GM11168 (cell line): ENCODE measurements around the gene PFDN1.

Experiments
- in situ Hi-C: fragments of 300-500 bp; cut with MboI; formaldehyde crosslinking; loops from one replicate; pipeline ENCODE4 v1.12.0; 2022; ENCODE audit warnings: low sequenced_read_pairs; ENCODE audit not compliant: unreplicated experiment

PFDN1 gene

GRCh38 chr5:140262839-140263238 lies 40.1 kb downstream of the PFDN1 start:
- in situ Hi-C loops, result loop anchor here (5.0 kb wide), 1 partner anchor 89 kb away; no protein-coding TSS in a partner anchor

GRCh38 chr5:140262221-140262620 lies 40.7 kb downstream of the PFDN1 start:
- in situ Hi-C loops, result loop anchor here (5.0 kb wide), 1 partner anchor 90 kb away; no protein-coding TSS in a partner anchor

GRCh38 chr5:140261403-140262171 lies 41.3 kb downstream of the PFDN1 start:
- in situ Hi-C loops, result loop anchor here (5.0 kb wide), 1 partner anchor 91 kb away; no protein-coding TSS in a partner anchor

- in situ Hi-C loops, result loop anchor here (5.0 kb wide), 1 partner anchor 92 kb away; no protein-coding TSS in a partner anchor
Measured at GRCh38 chr5:140260089-140260656, 42.7 kb downstream of the PFDN1 start.

GRCh38 chr5:140259500-140259899 lies 43.4 kb downstream of the PFDN1 start:
- in situ Hi-C loops, result no loop called here

- in situ Hi-C loops, result no loop called here
Measured at GRCh38 chr5:140258873-140259272, 44.0 kb downstream of the PFDN1 start.

- in situ Hi-C loops, result no loop called here
Measured at GRCh38 chr5:140258016-140258415, 44.9 kb downstream of the PFDN1 start.

GRCh38 chr5:140256726-140257125 lies 46.2 kb downstream of the PFDN1 start:
- in situ Hi-C loops, result no loop called here

- in situ Hi-C loops, result no loop called here
Measured at GRCh38 chr5:140255460-140256157, 47.3 kb downstream of the PFDN1 start.

- in situ Hi-C loops, result no loop called here
Measured at GRCh38 chr5:140253985-140254384, 48.9 kb downstream of the PFDN1 start.

GRCh38 chr5:140252470-140253126 lies 50.3 kb downstream of the PFDN1 start:
- in situ Hi-C loops, result no loop called here

- in situ Hi-C loops, result no loop called here
Measured at GRCh38 chr5:140251527-140251973, 51.4 kb downstream of the PFDN1 start.

GRCh38 chr5:140250386-140250785 lies 52.5 kb downstream of the PFDN1 start:
- in situ Hi-C loops, result no loop called here

- in situ Hi-C loops, result no loop called here
Measured at GRCh38 chr5:140249536-140249935, 53.4 kb downstream of the PFDN1 start.

GRCh38 chr5:140248414-140248813 lies 54.5 kb downstream of the PFDN1 start:
- in situ Hi-C loops, result no loop called here

GRCh38 chr5:140246378-140247122 lies 56.4 kb downstream of the PFDN1 start:
- in situ Hi-C loops, result no loop called here

- in situ Hi-C loops, result no loop called here
Measured at GRCh38 chr5:140245926-140246325, 57.0 kb downstream of the PFDN1 start.

- in situ Hi-C loops, result no loop called here
Measured at GRCh38 chr5:140245341-140245740, 57.6 kb downstream of the PFDN1 start.

- in situ Hi-C loops, result no loop called here
Measured at GRCh38 chr5:140244525-140245025, 58.3 kb downstream of the PFDN1 start.
